ENCODE data around the gene MICALL1. TPM values are rescaled to one million over a fixed set of nuclear protein-coding genes. Genes with fewer than 3 reads are reported as not detected.

Gene MICALL1
- total RNA-seq, 1 donor from 2014 or later: 29.1 TPM

GRCh38 chr22:37990862-37991261, 84.8 kb downstream of the MICALL1 start:
- no peak overlapping the region for H3K4me3 Mint-ChIP-seq (ENCODE audit: low read depth)
- intact Hi-C loops (cut with micrococcal nuclease): no loop called here
- no peaks in the 10 kb centered on the region for H3K27me3 Mint-ChIP-seq (ENCODE audit: low read depth)
- no peaks in the 10 kb centered on the region for H3K9me3 Mint-ChIP-seq
- no peak overlapping the region for H3K27ac Mint-ChIP-seq
- DNase-seq (ENCODE audit: low spot score): no peak
- no peaks in the 10 kb centered on the region for H3K4me1 Mint-ChIP-seq (ENCODE audit: low read depth)
- no peaks in the 10 kb centered on the region for H3K36me3 Mint-ChIP-seq (ENCODE audit: low read depth)

GRCh38 chr22:37991731-37992442, 85.8 kb downstream of the MICALL1 start:
- Mint-ChIP-seq H3K4me3 (ENCODE audit: low read depth) (no peak overlapping the region), H3K36me3 (ENCODE audit: low read depth) (no peaks in the 10 kb centered on the region), H3K27me3 (ENCODE audit: low read depth) (no peaks in the 10 kb centered on the region), H3K9me3 (no peaks in the 10 kb centered on the region), H3K4me1 (ENCODE audit: low read depth) (no peaks in the 10 kb centered on the region), H3K27ac (no peak overlapping the region)
- intact Hi-C loops (cut with micrococcal nuclease): no loop called here
- no peak for DNase-seq (ENCODE audit: low spot score)

Other genes with a start within 250 kb of the MICALL1 start
- gene PDXP, start 247.6 kb upstream of the MICALL1 start, total RNA-seq: 40.1 and 41.9 TPM in 2 replicates
- gene LGALS1, start 230.7 kb upstream of the MICALL1 start, total RNA-seq: 892 and 921 TPM in 2 replicates
- 55.4 and 60.6 TPM in 2 replicates for gene NOL12, start 220.0 kb upstream of the MICALL1 start, total RNA-seq
- gene TRIOBP, start 209.2 kb upstream of the MICALL1 start, total RNA-seq: 37.2 and 43.3 TPM in 2 replicates
- gene GCAT, start 98.4 kb upstream of the MICALL1 start, total RNA-seq: 24.2 and 25.5 TPM in 2 replicates
- gene GALR3, start 82.9 kb upstream of the MICALL1 start, total RNA-seq: 0.28 and 0.32 TPM in 2 replicates
- 24.7 and 27.3 TPM in 2 replicates for gene ANKRD54, start 62.0 kb upstream of the MICALL1 start, total RNA-seq
- gene EIF3L, start 56.9 kb upstream of the MICALL1 start, total RNA-seq: 462 and 480 TPM in 2 replicates
- not detected in 2 replicates for gene C22orf23, start 47.3 kb downstream of the MICALL1 start, total RNA-seq
- 92.6 and 96.5 TPM in 2 replicates for gene POLR2F, start 47.4 kb downstream of the MICALL1 start, total RNA-seq
- gene SOX10, start 78.3 kb downstream of the MICALL1 start, total RNA-seq: not detected in 2 replicates
- 9.1 and 9.5 TPM in 2 replicates for gene PICK1, start 151.1 kb downstream of the MICALL1 start, total RNA-seq
- gene SLC16A8, start 177.9 kb downstream of the MICALL1 start, total RNA-seq: not detected in 2 replicates
- gene BAIAP2L2, start 204.4 kb downstream of the MICALL1 start, total RNA-seq: 0.09 and 0.34 TPM in 2 replicates

Data from activated T-helper 2 cell treated with anti-CD3 and anti-CD28 coated beads, Interferon-gamma antibody, Interleukin-2, Interleukin-4, amounts not matched to agents 10 μg/mL and 5 μg/mL and 100 μg/mL, durations not matched to agents 14 hours and 24 hours and 36 hours (primary cell).